Measurements from ENCODE around the gene PMS1. TPM values are rescaled to one million over a fixed set of nuclear protein-coding genes. Genes with fewer than 3 reads are reported as not detected.

The PMS1 gene
- total and polyA plus RNA-seq, 2 experiments from 2014 or later = 53.7 to 64.1 TPM

GRCh38 chr2:189880429-189880828 is 96.2 kb downstream of the PMS1 start:
- Histone ChIP-seq H3K4me3 (no peak overlapping the region), H3K4me1 (ENCODE audit: insufficient read depth) (peaks cover 12% of the 10 kb centered on the region; the same call in 1 of the 2 replicates), H3K79me2 (replicated peaks; ENCODE audit: insufficient read depth) (no peaks in the 10 kb centered on the region), H3K9me2 (ENCODE audit: insufficient read depth) (no peaks in the 10 kb centered on the region), H2AFZ (no peak overlapping the region), H3K4me2 (no peak overlapping the region), H4K20me1 (replicated peaks; ENCODE audit: insufficient read depth) (no peaks in the 10 kb centered on the region), H3F3A (replicated peaks; ENCODE audit: low read depth) (no peaks in the 10 kb centered on the region), H3K36me3 (ENCODE audit: insufficient read depth) (no peaks in the 10 kb centered on the region), H3K27ac (ENCODE audit: low read depth) (no peak overlapping the region), H3K27me3 (ENCODE audit: insufficient read depth) (no peaks in the 10 kb centered on the region)
- DNase-seq (ENCODE audit: low spot score) (no peak), ATAC-seq (no peak)
- Mint-ChIP-seq H3K27ac (peak overlapping the region; percentile 93), H3K36me3 (ENCODE audit: low read depth) (peaks cover 10% of the 10 kb centered on the region; the same call in 2 of the 3 replicates), H3K4me1 (peaks cover 13% of the 10 kb centered on the region), H3K9me3 (no peaks in the 10 kb centered on the region), H3K27me3 (ENCODE audit: insufficient read depth, low read depth, poor library complexity) (peaks cover 5% of the 10 kb centered on the region), H3K4me3 (no peak overlapping the region)
- TF ChIP-seq STAT1 (IDR thresholded peaks at IDR 0.05; ENCODE audit: unreplicated experiment) (no peak), CTCF (conservative IDR thresholded peaks at IDR 0.05; ENCODE audit: low read depth in 2 of 2) (no peak), EZH2 (IDR thresholded peaks at IDR 0.05; ENCODE audit: low read depth, unreplicated experiment) (no peak), POLR2AphosphoS5 (IDR thresholded peaks at IDR 0.05; ENCODE audit: low read depth) (no peak), EZH2phosphoT487 (IDR thresholded peaks at IDR 0.05; ENCODE audit: unreplicated experiment) (no peak), REST (IDR thresholded peaks at IDR 0.05; ENCODE audit: unreplicated experiment) (no peak)

GRCh38 chr2:189880832-189881492 is 96.7 kb downstream of the PMS1 start:
- H3K9me2 ChIP-seq (ENCODE audit: insufficient read depth) = no peaks in the 10 kb centered on the region
- H3K4me2 ChIP-seq = no peak overlapping the region
- no peaks in the 10 kb centered on the region for H3K27me3 ChIP-seq (ENCODE audit: insufficient read depth)
- no peaks in the 10 kb centered on the region for H3K36me3 ChIP-seq (ENCODE audit: insufficient read depth)
- H3K4me3 ChIP-seq = no peak overlapping the region
- H3K4me1 Mint-ChIP-seq = peaks cover 13% of the 10 kb centered on the region
- H3F3A ChIP-seq (replicated peaks; ENCODE audit: low read depth) = no peaks in the 10 kb centered on the region
- peaks cover 12% of the 10 kb centered on the region; the same call in 1 of the 2 replicates for H3K4me1 ChIP-seq (ENCODE audit: insufficient read depth)
- TF ChIP-seq JUNB (IDR thresholded peaks at IDR 0.05; ENCODE audit: unreplicated experiment) (no peak), ZNF114 (CRISPR knock-in tag; IDR thresholded peaks at IDR 0.05) (no peak), POLR2AphosphoS5 (IDR thresholded peaks at IDR 0.05; ENCODE audit: low read depth) (no peak)
- TF ChIP-seq, protein P1, sequence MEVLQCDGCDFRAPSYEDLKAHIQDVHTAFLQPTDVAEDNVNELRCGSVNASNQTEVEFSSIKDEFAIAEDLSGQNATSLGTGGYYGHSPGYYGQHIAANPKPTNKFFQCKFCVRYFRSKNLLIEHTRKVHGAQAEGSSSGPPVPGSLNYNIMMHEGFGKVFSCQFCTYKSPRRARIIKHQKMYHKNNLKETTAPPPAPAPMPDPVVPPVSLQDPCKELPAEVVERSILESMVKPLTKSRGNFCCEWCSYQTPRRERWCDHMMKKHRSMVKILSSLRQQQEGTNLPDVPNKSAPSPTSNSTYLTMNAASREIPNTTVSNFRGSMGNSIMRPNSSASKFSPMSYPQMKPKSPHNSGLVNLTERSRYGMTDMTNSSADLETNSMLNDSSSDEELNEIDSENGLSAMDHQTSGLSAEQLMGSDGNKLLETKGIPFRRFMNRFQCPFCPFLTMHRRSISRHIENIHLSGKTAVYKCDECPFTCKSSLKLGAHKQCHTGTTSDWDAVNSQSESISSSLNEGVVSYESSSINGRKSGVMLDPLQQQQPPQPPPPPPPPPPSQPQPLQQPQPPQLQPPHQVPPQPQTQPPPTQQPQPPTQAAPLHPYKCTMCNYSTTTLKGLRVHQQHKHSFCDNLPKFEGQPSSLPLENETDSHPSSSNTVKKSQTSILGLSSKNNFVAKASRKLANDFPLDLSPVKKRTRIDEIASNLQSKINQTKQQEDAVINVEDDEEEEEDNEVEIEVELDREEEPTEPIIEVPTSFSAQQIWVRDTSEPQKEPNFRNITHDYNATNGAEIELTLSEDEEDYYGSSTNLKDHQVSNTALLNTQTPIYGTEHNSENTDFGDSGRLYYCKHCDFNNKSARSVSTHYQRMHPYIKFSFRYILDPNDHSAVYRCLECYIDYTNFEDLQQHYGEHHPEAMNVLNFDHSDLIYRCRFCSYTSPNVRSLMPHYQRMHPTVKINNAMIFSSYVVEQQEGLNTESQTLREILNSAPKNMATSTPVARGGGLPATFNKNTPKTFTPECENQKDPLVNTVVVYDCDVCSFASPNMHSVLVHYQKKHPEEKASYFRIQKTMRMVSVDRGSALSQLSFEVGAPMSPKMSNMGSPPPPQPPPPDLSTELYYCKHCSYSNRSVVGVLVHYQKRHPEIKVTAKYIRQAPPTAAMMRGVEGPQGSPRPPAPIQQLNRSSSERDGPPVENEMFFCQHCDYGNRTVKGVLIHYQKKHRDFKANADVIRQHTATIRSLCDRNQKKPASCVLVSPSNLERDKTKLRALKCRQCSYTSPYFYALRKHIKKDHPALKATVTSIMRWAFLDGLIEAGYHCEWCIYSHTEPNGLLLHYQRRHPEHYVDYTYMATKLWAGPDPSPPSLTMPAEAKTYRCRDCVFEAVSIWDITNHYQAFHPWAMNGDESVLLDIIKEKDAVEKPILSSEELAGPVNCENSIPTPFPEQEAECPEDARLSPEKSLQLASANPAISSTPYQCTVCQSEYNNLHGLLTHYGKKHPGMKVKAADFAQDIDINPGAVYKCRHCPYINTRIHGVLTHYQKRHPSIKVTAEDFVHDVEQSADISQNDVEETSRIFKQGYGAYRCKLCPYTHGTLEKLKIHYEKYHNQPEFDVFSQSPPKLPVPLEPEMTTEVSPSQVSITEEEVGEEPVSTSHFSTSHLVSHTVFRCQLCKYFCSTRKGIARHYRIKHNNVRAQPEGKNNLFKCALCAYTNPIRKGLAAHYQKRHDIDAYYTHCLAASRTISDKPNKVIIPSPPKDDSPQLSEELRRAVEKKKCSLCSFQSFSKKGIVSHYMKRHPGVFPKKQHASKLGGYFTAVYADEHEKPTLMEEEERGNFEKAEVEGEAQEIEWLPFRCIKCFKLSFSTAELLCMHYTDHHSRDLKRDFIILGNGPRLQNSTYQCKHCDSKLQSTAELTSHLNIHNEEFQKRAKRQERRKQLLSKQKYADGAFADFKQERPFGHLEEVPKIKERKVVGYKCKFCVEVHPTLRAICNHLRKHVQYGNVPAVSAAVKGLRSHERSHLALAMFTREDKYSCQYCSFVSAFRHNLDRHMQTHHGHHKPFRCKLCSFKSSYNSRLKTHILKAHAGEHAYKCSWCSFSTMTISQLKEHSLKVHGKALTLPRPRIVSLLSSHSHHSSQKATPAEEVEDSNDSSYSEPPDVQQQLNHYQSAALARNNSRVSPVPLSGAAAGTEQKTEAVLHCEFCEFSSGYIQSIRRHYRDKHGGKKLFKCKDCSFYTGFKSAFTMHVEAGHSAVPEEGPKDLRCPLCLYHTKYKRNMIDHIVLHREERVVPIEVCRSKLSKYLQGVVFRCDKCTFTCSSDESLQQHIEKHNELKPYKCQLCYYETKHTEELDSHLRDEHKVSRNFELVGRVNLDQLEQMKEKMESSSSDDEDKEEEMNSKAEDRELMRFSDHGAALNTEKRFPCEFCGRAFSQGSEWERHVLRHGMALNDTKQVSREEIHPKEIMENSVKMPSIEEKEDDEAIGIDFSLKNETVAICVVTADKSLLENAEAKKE (CRISPR knock-in tag; IDR thresholded peaks at IDR 0.05) = no peak
- H2AFZ ChIP-seq = no peak overlapping the region
- no peak overlapping the region for H3K27ac ChIP-seq (ENCODE audit: low read depth)
- ATAC-seq (no peak), DNase-seq (ENCODE audit: low spot score) (peak; percentile 5)
- H3K27ac Mint-ChIP-seq = peak overlapping the region; percentile 93
- H4K20me1 ChIP-seq (replicated peaks; ENCODE audit: insufficient read depth) = no peaks in the 10 kb centered on the region
- H3K4me3 Mint-ChIP-seq = no peak overlapping the region
- H3K79me2 ChIP-seq (replicated peaks; ENCODE audit: insufficient read depth) = no peaks in the 10 kb centered on the region
- H3K9me3 Mint-ChIP-seq = no peaks in the 10 kb centered on the region
- H3K36me3 Mint-ChIP-seq (ENCODE audit: low read depth) = peaks cover 10% of the 10 kb centered on the region; the same call in 2 of the 3 replicates
- peaks cover 5% of the 10 kb centered on the region for H3K27me3 Mint-ChIP-seq (ENCODE audit: insufficient read depth, low read depth, poor library complexity)
